Airway epithelial cell (primary cell): ENCODE results near the gene ZNF595. TPM values are rescaled to one million over a fixed set of nuclear protein-coding genes. Genes with fewer than 3 reads are reported as not detected.

Experiments
- total RNA-seq: library from RNA; depleted of rRNA; stranded (reverse); fragments of >200 nt; gene quantifications from 2 replicates; pipeline ENCODE4 v1.2.3, GENCODE V29; 2015

ZNF595 gene
- 4.9 and 6.5 TPM in 2 replicates for total RNA-seq

GRCh38 chr4:52804-53479 is at the start of gene ZNF595:
ZNF595 (plus strand) TSS chr4:53321; CDS start chr4:53489, 168 bp downstream.

GRCh38 chr4:124275-125081 is 71.4 kb downstream of the ZNF595 start, which contains the start of gene ZNF718:
ZNF718 (plus strand) TSS chr4:124501; CDS start chr4:124671, 170 bp downstream.

Other genes with a start within 250 kb of the ZNF595 start
- gene ZNF718, start 71.2 kb downstream of the ZNF595 start, total RNA-seq, result 3.5 and 4.8 TPM in 2 replicates